Small intestine (tissue), 7 donors: ENCODE data around the gene SMTN. TPM values are rescaled to one million over a fixed set of nuclear protein-coding genes. Genes with fewer than 3 reads are reported as not detected.
A peak's percentile ranks its signal among the peaks of the same experiment; 100 is the strongest.
"Not testable (repeated sequence)": the region's sequence is repeated elsewhere in the genome, so short reads cannot be mapped to it uniquely, and the experiment has no call there.

Experiments
- DNase-seq, 2 donors: peaks; one replicate each; pipeline versions ENCODE4 v3.0.0 to v3.0.0-alpha.2; 2013
- FAIRE-seq: peaks from 2 replicates; lab custom pipeline; 2012; peaks lifted over from hg19 to GRCh38; lab: Jason Lieb, UNC
- H3K27ac ChIP-seq, 3 donors: one replicate each; pipeline ENCODE4 v1.5.1; 2013; ENCODE audit warnings: low read length in 2 of 3, mild to moderate bottlenecking in 2 of 3, control low read depth in 1 of 3, inconsistent platforms in 1 of 3, low read depth in 1 of 3, moderate library complexity in 1 of 3
- H3K27me3 ChIP-seq, 3 donors: one replicate each; pipeline ENCODE4 v1.6.1; 2013; ENCODE audit warnings: low read length in 3 of 3, inconsistent platforms in 1 of 3; ENCODE audit not compliant: control insufficient read depth in 3 of 3, insufficient read depth in 3 of 3
- H3K36me3 ChIP-seq, 3 donors: one replicate each; pipeline ENCODE4 v1.6.1; 2013; ENCODE audit warnings: low read length in 3 of 3, inconsistent platforms in 1 of 3, low read depth in 1 of 3, mild to moderate bottlenecking in 1 of 3, moderate library complexity in 1 of 3; ENCODE audit not compliant: control insufficient read depth in 3 of 3, insufficient read depth in 2 of 3
- H3K4me1 ChIP-seq, 3 donors: one replicate each; pipeline ENCODE4 v1.6.1; 2013; ENCODE audit warnings: low read length in 2 of 3, inconsistent platforms in 1 of 3, low read depth in 1 of 3, mild to moderate bottlenecking in 1 of 3, moderate library complexity in 1 of 3; ENCODE audit not compliant: control insufficient read depth in 3 of 3, insufficient read depth in 2 of 3
- H3K4me3 ChIP-seq, 3 donors: one replicate each; pipeline ENCODE4 v1.5.1; 2013; ENCODE audit warnings: low read length in 3 of 3, control low read depth in 1 of 3, inconsistent platforms in 1 of 3, low read depth in 1 of 3, mild to moderate bottlenecking in 1 of 3, moderate library complexity in 1 of 3
- H3K9me3 ChIP-seq, 2 donors: one replicate each; pipeline ENCODE4 v1.6.1; 2013; ENCODE audit warnings: low read depth in 1 of 2, low read length in 1 of 2; ENCODE audit not compliant: control insufficient read depth in 2 of 2, insufficient read depth in 1 of 2
- WGBS, 3 donors: extraction: QIAGEN DNeasy Blood & Tissue Kit; methylation state at CpG; one replicate each; pipeline ENCODE4 v1.1.7; 2013; 5-methylcytosine and 5-hydroxymethylcytosine counted together
- polyA plus RNA-seq, 4 donors: library from polyadenylated mRNA; stranded (reverse) in 3 of 4; unstranded in 1 of 4; fragments of 200-250 nt in 3 of 4; fragments of 120-200 nt in 1 of 4; gene quantifications; one replicate each; pipeline versions ENCODE4 v1.2.1 to v1.2.3, GENCODE V29; 2013
- donor health status: healthy with polysubstance abuse.
- donor health status: control.
- donor health status: control.
- donor health status: Bipolar disorder and iron deficiency.
- donor health status: healthy.

Gene SMTN
- polyA plus RNA-seq, 4 donors: 7.8 to 74.8 (median 44.2) TPM

DNA sequence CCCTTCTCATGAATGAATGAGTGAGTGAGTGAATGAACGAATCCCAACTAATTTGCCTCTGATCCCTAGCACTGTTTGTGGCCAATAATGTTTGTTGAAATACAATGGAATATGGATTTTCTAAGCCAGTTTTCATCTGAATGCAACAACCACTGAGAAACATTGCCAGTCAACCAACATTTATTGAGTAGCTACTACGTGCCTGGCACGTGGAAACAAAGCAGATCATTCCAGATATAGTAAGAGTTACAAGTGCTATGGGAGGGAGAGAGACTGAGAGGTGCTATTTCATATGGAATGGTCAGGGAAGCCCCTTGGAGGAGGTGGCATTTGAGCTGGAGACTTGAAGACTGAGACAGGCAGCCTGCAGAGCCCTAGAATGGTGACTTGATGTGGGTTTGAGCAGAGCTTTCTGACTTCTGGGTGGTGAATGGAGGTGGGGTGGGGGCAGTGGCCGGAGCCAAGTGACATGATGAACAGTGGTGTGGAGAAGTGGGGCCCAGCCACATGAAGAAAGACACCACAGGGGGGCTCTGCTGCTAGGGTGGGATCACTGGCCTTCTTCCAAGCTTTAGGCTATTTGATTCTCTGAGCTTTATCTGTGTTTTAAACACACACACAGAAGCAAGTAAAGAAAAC, 35.1 kb upstream of the SMTN start:
- H3K9me3 ChIP-seq: peaks cover 0 to 2% of the 10 kb centered on the region in 2 donors
- FAIRE-seq (no peak), DNase-seq (no peak)
- no peaks in the 10 kb centered on the region for H3K36me3 ChIP-seq
- H3K4me3 ChIP-seq: no peak overlapping the region
- WGBS, 3 donors: 68 to 75% (median 70%) methylated on average over 4 of the region's 4 CpGs
- H3K27ac ChIP-seq: peak overlapping the region in 2 of 3 donors; percentile 66 to 89
- H3K27me3 ChIP-seq: no peaks in the 10 kb centered on the region
- peaks cover 0 to 6% (median 0%) of the 10 kb centered on the region in 3 donors for H3K4me1 ChIP-seq

DNA sequence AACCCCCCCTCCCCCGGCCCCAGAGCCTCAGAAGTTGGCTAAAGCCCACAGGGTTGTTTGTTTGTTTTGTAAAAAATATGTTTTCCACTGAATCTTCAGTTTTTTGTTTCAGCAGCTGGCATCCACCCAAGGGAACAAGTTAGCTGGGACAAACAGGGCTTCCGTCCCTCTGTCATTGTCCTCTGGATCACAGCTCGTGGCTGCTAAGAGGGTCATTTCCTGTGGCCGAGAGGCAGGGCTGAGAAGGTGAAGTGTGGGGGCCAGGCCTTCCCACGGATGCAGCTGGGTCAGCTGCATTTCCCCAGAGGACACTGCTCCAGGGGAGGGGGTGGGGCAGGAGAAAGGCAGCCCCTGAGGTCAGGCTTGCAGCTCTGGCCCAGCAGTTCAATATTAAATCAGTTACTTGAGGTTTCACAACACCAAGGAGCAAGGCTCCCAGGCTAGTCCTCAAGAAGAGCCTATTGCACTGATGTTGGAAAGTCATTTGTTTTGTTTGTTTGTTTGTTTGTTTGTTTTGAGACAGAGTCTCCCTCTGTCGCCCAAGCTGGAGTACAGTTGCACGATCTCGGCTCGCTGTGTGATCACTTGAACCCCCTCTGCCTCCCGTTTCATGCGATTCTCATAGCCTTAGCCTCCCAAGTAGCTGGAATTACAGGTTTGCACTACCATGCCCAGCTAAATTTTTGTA, 34.4 kb upstream of the SMTN start:
- H3K27me3 ChIP-seq: no peaks in the 10 kb centered on the region
- no peak overlapping the region for H3K4me3 ChIP-seq
- 60 to 87% (median 76%) methylated on average over 11 of the region's 11 CpGs for WGBS, 3 donors
- FAIRE-seq: no peak
- no peaks in the 10 kb centered on the region for H3K36me3 ChIP-seq
- H3K27ac ChIP-seq: peak overlapping the region in 2 of 3 donors; percentile 66 to 89
- H3K4me1 ChIP-seq: peaks cover 0 to 6% (median 0%) of the 10 kb centered on the region in 3 donors
- no peaks in the 10 kb centered on the region for H3K9me3 ChIP-seq
- DNase-seq: peak in 1 of 2 donors; percentile 48

DNA sequence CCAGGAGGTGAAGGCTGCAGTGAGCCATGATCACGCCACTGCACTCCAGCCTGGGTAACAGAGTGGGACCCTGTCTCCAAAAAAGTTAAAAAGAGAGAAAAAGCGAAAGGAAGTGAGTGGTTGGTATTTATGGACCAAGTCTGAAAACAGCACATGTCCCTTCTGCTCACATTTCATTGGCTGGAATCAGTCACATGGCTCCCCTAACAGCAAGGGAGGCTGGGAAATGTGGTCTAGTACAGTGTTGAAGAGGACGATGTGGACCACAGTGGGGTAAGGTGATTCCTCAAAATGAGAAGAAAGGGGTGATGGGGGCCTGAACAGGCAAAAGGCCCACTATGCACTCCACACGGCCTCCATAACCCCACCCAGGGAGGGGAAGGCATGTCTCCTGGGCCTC, 32.5 kb upstream of the SMTN start:
- WGBS, 3 donors: 87 to 94% (median 94%) methylated on average over 4 of the region's 4 CpGs
- no peak for DNase-seq
- no peaks in the 10 kb centered on the region for H3K9me3 ChIP-seq
- H3K36me3 ChIP-seq: no peaks in the 10 kb centered on the region
- no peak overlapping the region for H3K27ac ChIP-seq
- H3K4me1 ChIP-seq: peaks cover 0 to 6% (median 0%) of the 10 kb centered on the region in 3 donors
- no peak for FAIRE-seq
- H3K27me3 ChIP-seq: no peaks in the 10 kb centered on the region
- H3K4me3 ChIP-seq: no peak overlapping the region

DNA sequence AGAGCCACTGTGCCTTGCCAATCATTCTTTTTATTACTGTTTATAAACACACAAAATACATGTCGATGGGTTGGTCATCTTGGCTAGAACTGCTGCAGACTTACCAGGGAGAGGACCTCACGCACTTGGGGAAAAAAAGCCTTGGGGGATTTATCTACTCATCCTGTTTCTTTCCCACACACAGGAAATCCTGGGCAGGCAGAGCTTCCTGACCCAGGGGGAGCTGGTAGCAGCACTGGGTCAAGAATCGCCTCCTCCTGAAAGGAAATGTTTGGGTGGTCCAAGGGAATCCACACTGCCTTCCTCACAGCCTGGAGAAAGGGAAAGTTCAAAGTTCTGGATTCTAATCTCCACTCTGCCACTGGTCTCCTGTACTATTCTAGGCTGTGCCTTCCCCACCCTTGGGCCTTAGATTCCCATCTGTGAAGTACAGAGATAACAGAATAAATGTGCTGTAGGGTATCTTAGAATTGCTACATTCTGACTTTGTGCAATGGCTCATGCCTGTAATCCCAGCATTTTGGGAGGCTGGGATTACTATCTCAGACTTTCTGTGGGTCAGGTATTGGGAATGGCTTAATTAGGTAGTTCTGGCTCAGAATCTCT, 31.2 kb upstream of the SMTN start:
- peak overlapping the region in 1 of 3 donors; percentile 27 for H3K27ac ChIP-seq
- FAIRE-seq: no peak

DNA sequence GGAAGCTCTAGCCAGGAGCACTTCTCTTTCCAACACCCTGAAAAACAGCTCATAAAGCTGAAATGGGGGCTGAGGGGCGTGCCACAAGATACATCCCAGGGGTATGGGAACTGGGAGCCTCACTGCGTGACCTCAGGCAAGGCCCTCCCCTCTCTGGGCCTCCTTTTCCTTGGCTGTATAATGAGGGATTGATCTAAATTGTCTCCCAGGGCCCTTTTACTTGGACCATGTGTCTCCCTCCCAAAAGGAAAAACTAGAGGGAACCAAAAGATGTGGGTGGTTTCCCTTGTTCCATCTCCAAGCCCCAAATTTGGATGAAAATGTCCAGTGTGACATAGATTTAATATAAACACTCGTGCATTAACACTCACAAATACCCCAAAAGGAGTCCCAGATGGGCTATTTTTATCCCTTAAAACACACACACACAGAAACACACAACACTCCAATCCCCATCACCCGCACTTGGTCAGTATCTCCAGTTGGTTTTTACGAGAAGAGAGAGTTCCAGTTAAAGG, 25.9 kb upstream of the SMTN start:
- peaks cover 0 to 28% (median 0%) of the 10 kb centered on the region in 3 donors for H3K4me1 ChIP-seq
- WGBS, 3 donors: 62 to 79% (median 75%) methylated on average over 5 of the region's 5 CpGs
- no peak for FAIRE-seq
- H3K4me3 ChIP-seq: no peak overlapping the region
- no peaks in the 10 kb centered on the region for H3K27me3 ChIP-seq
- no peaks in the 10 kb centered on the region for H3K36me3 ChIP-seq
- H3K27ac ChIP-seq: peak overlapping the region in 2 of 3 donors; percentile 85 to 94
- no peak for DNase-seq
- no peaks in the 10 kb centered on the region for H3K9me3 ChIP-seq

More for the DNA sequence above, 31.2 kb upstream of the SMTN start:
- H3K4me3 ChIP-seq: no peak overlapping the region
- H3K27me3 ChIP-seq: no peaks in the 10 kb centered on the region
- H3K9me3 ChIP-seq: no peaks in the 10 kb centered on the region
- H3K4me1 ChIP-seq: peaks cover 0 to 8% (median 0%) of the 10 kb centered on the region in 3 donors
- 60 to 79% (median 63%) methylated on average over 3 of the region's 3 CpGs for whole genome bisulfite sequencing, 3 donors
- no peak for DNase-seq
- no peaks in the 10 kb centered on the region for H3K36me3 ChIP-seq

DNA sequence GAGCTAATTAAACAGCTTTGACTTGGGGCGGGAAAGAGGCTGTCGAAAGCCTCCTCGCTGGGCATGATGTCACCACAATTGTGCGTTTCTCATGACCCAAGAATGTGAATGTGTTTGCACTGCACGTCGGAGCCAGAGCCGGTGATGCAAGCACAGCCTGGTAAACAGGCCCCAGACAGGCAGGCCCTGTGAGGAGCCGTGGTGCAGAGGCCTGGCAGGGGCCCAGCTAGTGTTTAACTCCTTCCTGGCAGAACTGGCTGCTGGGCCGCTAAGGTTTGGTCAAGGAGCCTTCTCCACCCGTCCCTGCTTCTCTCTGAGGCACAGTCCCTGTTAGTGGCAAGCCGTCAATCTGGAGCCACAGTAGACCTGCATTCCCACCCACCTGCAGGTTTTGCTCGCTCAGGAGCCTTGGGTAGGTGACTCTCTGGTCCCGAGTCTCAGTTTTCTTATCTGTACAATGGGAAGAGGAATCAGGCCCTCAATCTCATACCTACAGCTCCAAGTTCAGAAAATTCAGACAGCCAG, 25.4 kb upstream of the SMTN start:
- H3K4me1 ChIP-seq: peaks cover 0 to 29% (median 0%) of the 10 kb centered on the region in 3 donors
- 31 to 39% (median 39%) methylated on average over 13 of the region's 13 CpGs for WGBS, 3 donors
- peak overlapping the region in 2 of 3 donors; percentile 85 to 94 for H3K27ac ChIP-seq
- peak; percentile 29 to 95 for DNase-seq
- no peak for FAIRE-seq
- H3K4me3 ChIP-seq: no peak overlapping the region
- H3K36me3 ChIP-seq: no peaks in the 10 kb centered on the region
- H3K9me3 ChIP-seq: no peaks in the 10 kb centered on the region
- H3K27me3 ChIP-seq: no peaks in the 10 kb centered on the region

DNA sequence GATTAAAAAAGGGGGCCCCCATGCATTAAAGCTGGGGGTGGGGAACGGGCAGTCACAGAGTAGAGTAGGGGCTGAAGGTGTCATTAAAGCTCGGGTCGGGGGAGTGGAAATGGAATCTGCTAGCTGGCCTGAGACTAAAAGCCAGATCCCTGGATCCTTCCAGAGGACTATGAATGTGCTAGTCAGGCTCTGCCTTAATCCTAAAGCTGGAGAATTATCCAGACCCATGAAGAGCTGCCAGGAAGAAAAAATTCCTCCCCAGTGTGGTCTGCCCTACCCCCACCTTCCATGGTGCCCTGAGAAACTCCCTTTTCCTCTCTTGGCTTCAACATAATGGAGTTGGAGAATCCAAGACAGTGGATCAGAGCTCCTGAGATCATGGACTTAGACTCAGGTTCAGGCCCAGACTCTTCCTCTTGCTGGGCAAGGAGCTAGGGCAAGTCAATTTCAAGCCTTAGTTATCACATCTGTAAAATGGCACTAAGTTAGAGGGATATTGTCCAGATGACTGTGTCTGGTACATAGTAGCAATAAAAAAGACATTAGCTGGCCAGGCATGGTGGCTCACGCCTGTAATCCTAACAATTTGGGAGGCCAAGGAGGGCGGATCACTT, 24.0 kb upstream of the SMTN start:
- Histone ChIP-seq H3K4me3 (no peak overlapping the region), H3K9me3 (no peaks in the 10 kb centered on the region), H3K4me1 (peaks cover 0 to 29% (median 0%) of the 10 kb centered on the region in 3 donors), H3K27me3 (no peaks in the 10 kb centered on the region), H3K27ac (peak overlapping the region in 2 of 3 donors; percentile 69 to 94), H3K36me3 (no peaks in the 10 kb centered on the region)
- WGBS, 3 donors: 78 to 86% (median 85%) methylated on average over 5 of the region's 5 CpGs
- no peak for FAIRE-seq
- DNase-seq: no peak

DNA sequence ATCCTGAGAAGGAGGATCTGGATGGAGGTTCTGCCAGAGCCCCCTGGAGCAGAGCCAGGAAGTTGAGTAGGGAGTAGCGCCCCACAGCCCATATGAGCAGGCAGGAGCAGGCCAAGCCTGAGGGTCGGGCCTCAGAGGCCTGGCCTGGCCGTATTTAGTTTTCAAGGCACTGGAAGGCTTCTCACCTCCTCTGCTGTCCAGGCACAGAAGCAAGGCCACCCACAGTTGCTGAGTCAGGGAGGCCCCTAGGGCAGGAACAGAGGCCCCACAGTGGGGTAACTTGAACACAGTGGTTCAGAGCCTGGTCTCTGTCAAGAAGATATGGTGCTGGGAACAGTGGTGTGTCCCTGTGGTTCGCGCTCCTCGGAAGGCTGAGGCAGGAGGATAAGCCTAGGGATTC, 21.5 kb upstream of the SMTN start:
- WGBS, 3 donors: 71 to 76% (median 73%) methylated on average over 6 of the region's 6 CpGs
- Histone ChIP-seq H3K4me1 (peaks cover 0 to 41% (median 0%) of the 10 kb centered on the region in 3 donors), H3K27ac (peak overlapping the region in 1 of 3 donors; percentile 53)
- not testable (repeated sequence) for H3K27me3 ChIP-seq, H3K36me3 ChIP-seq, H3K9me3 ChIP-seq, FAIRE-seq, DNase-seq, H3K4me3 ChIP-seq
